Measurements from ENCODE around the gene IFNL3. TPM values are rescaled to one million over a fixed set of nuclear protein-coding genes. Genes with fewer than 3 reads are reported as not detected.
A peak's percentile ranks its signal among the peaks of the same experiment; 100 is the strongest.

IFNL3 gene
- total RNA-seq, 1 experiment from 2014 or later, result not detected

DNA sequence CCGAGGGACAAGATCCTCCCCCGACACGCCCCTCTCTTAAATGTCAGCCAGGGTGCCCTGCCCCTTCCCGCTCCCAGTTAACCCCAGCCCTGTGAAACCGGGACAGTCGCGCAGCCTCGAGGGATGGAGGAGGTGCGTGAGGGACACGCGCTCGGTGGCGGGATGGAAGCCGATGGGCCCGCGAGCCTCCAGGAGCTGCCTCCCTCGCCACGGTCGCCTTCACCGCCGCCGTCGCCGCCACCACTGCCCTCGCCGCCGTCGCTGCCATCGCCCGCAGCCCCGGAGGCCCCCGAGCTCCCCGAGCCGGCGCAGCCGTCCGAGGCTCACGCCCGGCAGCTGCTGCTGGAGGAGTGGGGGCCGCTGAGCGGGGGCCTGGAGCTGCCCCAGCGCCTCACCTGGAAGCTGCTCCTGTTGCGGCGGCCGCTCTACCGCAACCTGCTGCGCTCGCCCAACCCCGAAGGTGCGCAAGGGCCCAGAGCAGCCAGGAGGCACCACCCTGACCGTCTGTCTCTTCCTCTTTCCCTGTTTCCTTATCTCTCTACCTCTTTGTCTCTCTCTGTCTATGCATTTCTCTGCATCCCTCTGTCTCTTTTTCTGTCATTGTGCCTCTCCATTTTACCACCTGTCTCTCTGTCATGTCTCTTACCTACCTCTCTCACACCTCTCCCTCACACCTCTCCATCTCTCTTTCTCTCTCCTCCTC is 47.8 kb downstream of the IFNL3 start, which contains the start of gene NCCRP1:
Gene NCCRP1, plus strand, starts transcription at position 105 of the 703 bp plus-strand sequence. Its CDS starts 19 bp downstream, at position 124.
- no peaks in the 10 kb centered on the region for H3K36me3 ChIP-seq (ENCODE audit: control insufficient read depth, insufficient read depth, low read length)
- POLR2A ChIA-PET, result no interaction called here
- TF ChIP-seq, protein P1, sequence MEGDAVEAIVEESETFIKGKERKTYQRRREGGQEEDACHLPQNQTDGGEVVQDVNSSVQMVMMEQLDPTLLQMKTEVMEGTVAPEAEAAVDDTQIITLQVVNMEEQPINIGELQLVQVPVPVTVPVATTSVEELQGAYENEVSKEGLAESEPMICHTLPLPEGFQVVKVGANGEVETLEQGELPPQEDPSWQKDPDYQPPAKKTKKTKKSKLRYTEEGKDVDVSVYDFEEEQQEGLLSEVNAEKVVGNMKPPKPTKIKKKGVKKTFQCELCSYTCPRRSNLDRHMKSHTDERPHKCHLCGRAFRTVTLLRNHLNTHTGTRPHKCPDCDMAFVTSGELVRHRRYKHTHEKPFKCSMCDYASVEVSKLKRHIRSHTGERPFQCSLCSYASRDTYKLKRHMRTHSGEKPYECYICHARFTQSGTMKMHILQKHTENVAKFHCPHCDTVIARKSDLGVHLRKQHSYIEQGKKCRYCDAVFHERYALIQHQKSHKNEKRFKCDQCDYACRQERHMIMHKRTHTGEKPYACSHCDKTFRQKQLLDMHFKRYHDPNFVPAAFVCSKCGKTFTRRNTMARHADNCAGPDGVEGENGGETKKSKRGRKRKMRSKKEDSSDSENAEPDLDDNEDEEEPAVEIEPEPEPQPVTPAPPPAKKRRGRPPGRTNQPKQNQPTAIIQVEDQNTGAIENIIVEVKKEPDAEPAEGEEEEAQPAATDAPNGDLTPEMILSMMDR (IDR thresholded peaks at IDR 0.05; ENCODE audit: insufficient read depth in 1 of 2, low read depth in 1 of 2, low read length in 1 of 2, severe bottlenecking in 1 of 2, unreplicated experiment in 1 of 2), result no peak
- no peaks in the 10 kb centered on the region for H3K27me3 ChIP-seq (replicated peaks; ENCODE audit: control insufficient read depth, insufficient read depth, low read length)
- Mint-ChIP-seq H3K36me3 (ENCODE audit: insufficient read depth, unreplicated experiment) (no peaks in the 10 kb centered on the region), H3K27me3 (ENCODE audit: insufficient read depth, unreplicated experiment) (no peaks in the 10 kb centered on the region), H3K4me3 (ENCODE audit: unreplicated experiment) (peak within 1 kb of the TSS; percentile 49), H3K9me3 (ENCODE audit: unreplicated experiment) (no peaks in the 10 kb centered on the region), H3K4me1 (ENCODE audit: low read depth, unreplicated experiment) (peaks cover 15% of the 10 kb centered on the region), H3K27ac (ENCODE audit: unreplicated experiment) (no peak within 1 kb of the TSS)
- no peak for DNase-seq
- no peaks in the 10 kb centered on the region for H3K9me3 ChIP-seq
- no peak within 1 kb of the TSS for H3K4me3 ChIP-seq (ENCODE audit: low read depth, low read length)
- CTCF ChIA-PET, result no interaction called here
- no TSS peak for BruUV-seq (replicated peaks)
- intact Hi-C loops (cut with micrococcal nuclease; ENCODE audit: unreplicated experiment), result no loop called here
- peaks cover 27% of the 10 kb centered on the region for H3K4me1 ChIP-seq

DNA sequence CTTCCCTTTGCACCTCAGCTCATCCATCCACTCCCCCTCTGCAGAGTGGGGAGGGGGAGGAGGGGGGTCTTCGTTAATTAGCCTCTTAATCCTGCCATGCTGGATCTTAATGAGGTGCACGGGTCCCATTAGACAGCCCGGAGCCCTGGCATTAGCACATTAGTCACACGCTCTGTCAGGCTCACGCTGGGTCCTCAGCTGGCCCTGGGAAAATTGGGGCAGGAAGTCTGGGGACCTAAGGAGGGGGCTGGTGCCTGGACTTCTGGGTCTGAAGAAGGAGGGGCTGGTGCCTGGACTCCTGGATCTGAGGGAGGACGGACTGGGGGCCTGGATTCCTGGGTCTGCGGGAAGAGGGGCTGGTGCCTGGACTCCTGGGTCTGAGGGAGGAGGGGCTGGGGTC is 48.5 kb downstream of the IFNL3 start:
- H3K4me3 Mint-ChIP-seq (ENCODE audit: unreplicated experiment), result no peak overlapping the region
- ChIA-PET CTCF (no interaction called here), POLR2A (no interaction called here)
- no TSS peak for BruUV-seq (replicated peaks)
- H3K36me3 Mint-ChIP-seq (ENCODE audit: insufficient read depth, unreplicated experiment), result no peaks in the 10 kb centered on the region
- intact Hi-C loops (cut with micrococcal nuclease; ENCODE audit: unreplicated experiment), result no loop called here
- H3K36me3 ChIP-seq (ENCODE audit: control insufficient read depth, insufficient read depth, low read length), result no peaks in the 10 kb centered on the region
- peaks cover 27% of the 10 kb centered on the region for H3K4me1 ChIP-seq
- no peaks in the 10 kb centered on the region for H3K9me3 Mint-ChIP-seq (ENCODE audit: unreplicated experiment)
- TF ChIP-seq, protein P1 (IDR thresholded peaks at IDR 0.05; ENCODE audit: insufficient read depth in 1 of 2, low read depth in 1 of 2, low read length in 1 of 2, severe bottlenecking in 1 of 2, unreplicated experiment in 1 of 2), result no peak
- no peak for DNase-seq
- no peaks in the 10 kb centered on the region for H3K27me3 ChIP-seq (replicated peaks; ENCODE audit: control insufficient read depth, insufficient read depth, low read length)
- H3K9me3 ChIP-seq, result no peaks in the 10 kb centered on the region
- no peak overlapping the region for H3K4me3 ChIP-seq (ENCODE audit: low read depth, low read length)
- H3K27ac Mint-ChIP-seq (ENCODE audit: unreplicated experiment), result no peak overlapping the region
- H3K4me1 Mint-ChIP-seq (ENCODE audit: low read depth, unreplicated experiment), result peaks cover 15% of the 10 kb centered on the region
- H3K27me3 Mint-ChIP-seq (ENCODE audit: insufficient read depth, unreplicated experiment), result no peaks in the 10 kb centered on the region

DNA sequence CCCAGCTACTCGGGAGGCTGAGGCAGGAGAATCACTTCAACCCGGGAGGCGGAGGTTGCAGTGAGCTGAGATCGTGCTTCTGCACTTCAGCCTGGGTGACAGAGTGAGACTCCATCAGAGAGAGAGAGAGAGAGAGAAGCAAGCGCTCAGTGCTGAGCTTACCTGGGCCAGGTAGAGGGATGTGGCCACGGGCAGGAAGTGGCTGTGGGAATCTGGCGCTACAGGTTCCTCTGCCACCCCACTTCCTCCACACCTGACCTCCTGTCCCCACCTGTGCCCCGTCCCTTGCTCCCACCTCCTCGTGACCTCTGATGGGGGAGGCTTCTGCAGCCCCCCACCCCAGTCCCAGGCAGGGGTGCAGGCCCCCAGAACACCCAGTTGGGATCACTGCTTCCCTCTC is 49.1 kb downstream of the IFNL3 start:
- Mint-ChIP-seq H3K27me3 (ENCODE audit: insufficient read depth, unreplicated experiment) (no peaks in the 10 kb centered on the region), H3K4me1 (ENCODE audit: low read depth, unreplicated experiment) (peaks cover 19% of the 10 kb centered on the region), H3K36me3 (ENCODE audit: insufficient read depth, unreplicated experiment) (no peaks in the 10 kb centered on the region), H3K4me3 (ENCODE audit: unreplicated experiment) (no peak overlapping the region), H3K9me3 (ENCODE audit: unreplicated experiment) (no peaks in the 10 kb centered on the region), H3K27ac (ENCODE audit: unreplicated experiment) (no peak overlapping the region)
- Histone ChIP-seq H3K27me3 (replicated peaks; ENCODE audit: control insufficient read depth, insufficient read depth, low read length) (no peaks in the 10 kb centered on the region), H3K4me1 (peaks cover 27% of the 10 kb centered on the region), H3K9me3 (no peaks in the 10 kb centered on the region), H3K36me3 (ENCODE audit: control insufficient read depth, insufficient read depth, low read length) (no peaks in the 10 kb centered on the region), H3K4me3 (ENCODE audit: low read depth, low read length) (no peak overlapping the region)
- intact Hi-C loops (cut with micrococcal nuclease; ENCODE audit: unreplicated experiment), result no loop called here
- TF ChIP-seq, protein P1 (IDR thresholded peaks at IDR 0.05; ENCODE audit: insufficient read depth in 1 of 2, low read depth in 1 of 2, low read length in 1 of 2, severe bottlenecking in 1 of 2, unreplicated experiment in 1 of 2), result no peak
- no TSS peak for BruUV-seq (replicated peaks)
- ChIA-PET POLR2A (no interaction called here), CTCF (no interaction called here)
- no peak for DNase-seq
